ENCODE results near the gene TAP2.
A peak's percentile ranks its signal among the peaks of the same experiment; 100 is the strongest.

The TAP2 gene

DNA sequence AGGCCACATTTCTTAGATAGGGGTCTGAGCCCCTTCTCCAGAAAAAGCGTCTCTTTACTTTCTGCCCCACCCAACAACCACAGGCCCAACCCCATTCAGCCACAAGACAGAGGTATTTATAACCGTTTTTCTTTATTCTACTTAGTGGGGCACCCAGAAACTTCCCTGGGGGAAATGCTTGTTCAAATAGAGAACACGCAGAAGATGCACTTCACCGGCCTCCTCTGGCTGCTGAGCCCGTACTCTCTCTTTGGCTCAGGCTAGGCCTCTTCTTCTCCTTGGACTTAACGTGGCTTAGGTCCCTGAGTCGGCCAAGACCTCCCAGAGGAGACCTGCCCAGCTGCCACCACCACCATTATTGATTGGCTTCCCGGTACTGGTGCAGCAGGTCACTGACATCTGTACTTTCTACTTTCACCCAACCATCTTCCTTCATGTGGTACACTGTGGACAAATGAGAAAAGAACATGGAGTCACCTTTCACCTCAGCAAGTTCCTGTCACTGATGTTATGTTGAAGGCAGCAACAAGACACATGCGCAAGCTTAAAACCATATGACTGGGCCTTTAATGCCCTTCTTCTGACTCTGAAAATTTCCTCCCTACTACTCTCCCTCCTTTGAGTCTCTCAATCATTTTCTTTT, 2.2 kb upstream of the TAP2 start:
- H3K9me3 ChIP-seq, result no peaks in the 10 kb centered on the region
- H3K4me3 ChIP-seq (ENCODE audit: low read depth, low read length), result no peak overlapping the region
- TF ChIP-seq, protein P1, sequence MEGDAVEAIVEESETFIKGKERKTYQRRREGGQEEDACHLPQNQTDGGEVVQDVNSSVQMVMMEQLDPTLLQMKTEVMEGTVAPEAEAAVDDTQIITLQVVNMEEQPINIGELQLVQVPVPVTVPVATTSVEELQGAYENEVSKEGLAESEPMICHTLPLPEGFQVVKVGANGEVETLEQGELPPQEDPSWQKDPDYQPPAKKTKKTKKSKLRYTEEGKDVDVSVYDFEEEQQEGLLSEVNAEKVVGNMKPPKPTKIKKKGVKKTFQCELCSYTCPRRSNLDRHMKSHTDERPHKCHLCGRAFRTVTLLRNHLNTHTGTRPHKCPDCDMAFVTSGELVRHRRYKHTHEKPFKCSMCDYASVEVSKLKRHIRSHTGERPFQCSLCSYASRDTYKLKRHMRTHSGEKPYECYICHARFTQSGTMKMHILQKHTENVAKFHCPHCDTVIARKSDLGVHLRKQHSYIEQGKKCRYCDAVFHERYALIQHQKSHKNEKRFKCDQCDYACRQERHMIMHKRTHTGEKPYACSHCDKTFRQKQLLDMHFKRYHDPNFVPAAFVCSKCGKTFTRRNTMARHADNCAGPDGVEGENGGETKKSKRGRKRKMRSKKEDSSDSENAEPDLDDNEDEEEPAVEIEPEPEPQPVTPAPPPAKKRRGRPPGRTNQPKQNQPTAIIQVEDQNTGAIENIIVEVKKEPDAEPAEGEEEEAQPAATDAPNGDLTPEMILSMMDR (IDR thresholded peaks at IDR 0.05; ENCODE audit: low read depth, low read length), result no peak
- no peaks in the 10 kb centered on the region for H3K36me3 ChIP-seq
- H3K27me3 ChIP-seq, result peaks cover 28% of the 10 kb centered on the region
- DNase-seq, result no peak
- peaks cover 3% of the 10 kb centered on the region; the same call in 1 of the 2 replicates for H3K4me1 ChIP-seq

DNA sequence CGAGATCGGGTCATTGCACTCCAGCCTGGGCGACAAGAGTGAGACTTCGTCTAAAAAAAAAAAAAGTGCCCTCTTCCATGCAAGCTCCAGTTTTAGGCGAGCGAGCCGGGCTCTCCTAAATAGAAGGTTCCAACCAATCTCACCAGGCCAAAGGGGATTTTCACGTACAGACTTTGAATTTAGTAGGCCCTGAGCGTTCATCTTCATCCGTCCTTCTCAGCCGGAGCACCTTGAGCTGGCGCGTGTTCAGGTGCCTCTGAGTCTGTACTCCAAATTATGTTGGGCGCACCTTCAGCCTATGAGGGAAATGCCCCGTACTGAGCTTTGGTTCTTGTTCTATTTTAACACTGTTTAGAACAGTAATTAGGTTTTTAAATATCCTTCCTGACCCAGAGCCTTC, 817 bp upstream of the TAP2 start:
- H3K4me1 ChIP-seq, result peaks cover 3% of the 10 kb centered on the region; the same call in 1 of the 2 replicates
- DNase-seq, result no peak
- TF ChIP-seq, protein P1 (IDR thresholded peaks at IDR 0.05; ENCODE audit: low read depth, low read length), result no peak
- H3K36me3 ChIP-seq, result no peaks in the 10 kb centered on the region
- H3K27me3 ChIP-seq, result peaks cover 17% of the 10 kb centered on the region
- no peak overlapping the region for H3K4me3 ChIP-seq (ENCODE audit: low read depth, low read length)
- H3K9me3 ChIP-seq, result no peaks in the 10 kb centered on the region

DNA sequence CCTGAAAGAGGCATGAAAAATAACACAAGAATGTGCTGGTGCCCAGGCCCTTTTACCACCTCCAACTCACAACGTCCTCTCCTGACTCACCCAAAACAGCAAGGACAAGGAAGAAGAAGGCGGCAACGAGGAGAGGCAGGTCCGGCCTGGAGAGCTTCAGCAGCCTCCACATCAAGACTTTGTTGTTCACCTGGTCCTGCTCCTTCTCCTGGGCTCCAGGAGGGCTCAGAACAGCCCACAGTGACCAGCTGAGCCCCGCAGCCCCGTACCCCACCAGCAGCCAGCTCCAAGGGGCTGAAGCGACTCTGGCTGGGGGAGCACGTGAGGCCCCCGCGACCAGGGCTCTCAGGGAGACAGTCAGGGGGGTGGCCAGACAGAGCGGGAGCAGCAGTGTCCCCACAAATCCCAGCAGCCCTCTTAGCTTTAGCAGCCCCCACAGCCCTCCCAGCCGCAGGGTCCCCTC, 857 bp downstream of the TAP2 start:
- H3K36me3 ChIP-seq, result no peaks in the 10 kb centered on the region
- peaks cover 9% of the 10 kb centered on the region; the same call in 1 of the 2 replicates for H3K4me1 ChIP-seq
- TF ChIP-seq, protein P1 (IDR thresholded peaks at IDR 0.05; ENCODE audit: low read depth, low read length), result no peak
- H3K4me3 ChIP-seq (ENCODE audit: low read depth, low read length), result peak overlapping the region; percentile 78
- H3K27me3 ChIP-seq, result peaks cover under 1% of the 10 kb centered on the region; the same call in 1 of the 2 replicates
- H3K9me3 ChIP-seq, result no peaks in the 10 kb centered on the region
- no peak for DNase-seq

DNA sequence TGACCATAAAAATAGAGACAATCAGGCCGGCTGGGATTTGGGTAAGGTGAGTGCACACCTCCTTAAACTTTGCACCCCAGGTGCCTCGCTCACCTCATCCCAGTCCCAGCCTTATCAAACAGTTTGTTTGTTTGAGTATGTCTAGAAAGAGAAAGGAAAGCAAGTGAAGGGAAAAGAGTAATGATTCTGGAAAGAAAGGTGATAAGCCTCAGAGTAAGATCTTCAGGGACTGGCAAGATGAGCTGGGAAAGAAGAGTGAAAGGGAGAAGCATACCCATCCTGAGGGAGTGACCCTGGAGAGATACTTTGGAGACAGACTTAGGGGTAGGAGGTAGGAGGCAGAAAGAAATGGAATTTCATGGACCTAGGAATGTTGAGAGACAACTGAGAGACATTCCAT, 1.7 kb downstream of the TAP2 start:
- no peaks in the 10 kb centered on the region for H3K9me3 ChIP-seq
- H3K27me3 ChIP-seq, result no peaks in the 10 kb centered on the region
- TF ChIP-seq, protein P1 (IDR thresholded peaks at IDR 0.05; ENCODE audit: low read depth, low read length), result no peak
- DNase-seq, result no peak
- H3K36me3 ChIP-seq, result no peaks in the 10 kb centered on the region
- peaks cover 9% of the 10 kb centered on the region; the same call in 1 of the 2 replicates for H3K4me1 ChIP-seq
- no peak overlapping the region for H3K4me3 ChIP-seq (ENCODE audit: low read depth, low read length)

DNA sequence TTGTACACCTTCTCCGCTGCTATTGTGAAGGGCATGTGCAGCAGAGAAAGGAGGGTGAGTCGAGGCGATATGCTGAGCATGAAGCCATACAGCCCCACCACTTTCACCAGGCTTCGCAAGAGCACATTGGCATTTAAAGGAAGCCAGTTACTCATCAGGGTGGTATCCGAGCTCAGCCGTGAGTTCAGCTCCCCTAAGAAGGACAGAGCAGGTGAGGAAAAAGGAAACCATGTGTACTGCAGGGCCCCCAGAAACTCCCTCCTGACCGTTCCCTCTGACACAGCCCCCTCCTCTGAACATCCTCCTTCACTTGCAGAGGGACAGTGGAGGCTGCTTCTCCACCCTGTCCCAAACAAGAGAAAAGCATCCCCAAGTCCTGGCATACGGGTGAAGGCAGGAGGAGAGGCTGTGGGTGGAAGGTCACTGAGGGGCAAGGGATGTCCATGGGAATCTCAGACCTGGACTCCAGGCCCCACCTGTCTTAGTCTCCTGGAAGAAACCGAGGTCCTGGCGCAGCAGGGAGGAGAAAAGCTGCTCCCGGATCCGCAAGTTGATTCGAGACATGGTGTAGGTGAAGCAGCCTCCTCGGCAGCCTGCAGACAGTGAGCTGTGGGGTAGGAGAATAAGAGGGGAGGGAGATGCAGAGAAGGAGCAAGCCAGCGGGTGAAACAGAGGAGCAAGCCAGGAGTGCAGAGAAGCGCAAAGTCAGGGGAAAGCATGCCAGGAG, 3.2 kb downstream of the TAP2 start:
- Histone ChIP-seq H3K4me3 (ENCODE audit: low read depth, low read length) (no peak overlapping the region), H3K27me3 (no peaks in the 10 kb centered on the region), H3K4me1 (peaks cover 9% of the 10 kb centered on the region; the same call in 1 of the 2 replicates), H3K9me3 (no peaks in the 10 kb centered on the region), H3K36me3 (no peaks in the 10 kb centered on the region)
- TF ChIP-seq, protein P1 (IDR thresholded peaks at IDR 0.05; ENCODE audit: low read depth, low read length), result no peak
- DNase-seq, result no peak

DNA sequence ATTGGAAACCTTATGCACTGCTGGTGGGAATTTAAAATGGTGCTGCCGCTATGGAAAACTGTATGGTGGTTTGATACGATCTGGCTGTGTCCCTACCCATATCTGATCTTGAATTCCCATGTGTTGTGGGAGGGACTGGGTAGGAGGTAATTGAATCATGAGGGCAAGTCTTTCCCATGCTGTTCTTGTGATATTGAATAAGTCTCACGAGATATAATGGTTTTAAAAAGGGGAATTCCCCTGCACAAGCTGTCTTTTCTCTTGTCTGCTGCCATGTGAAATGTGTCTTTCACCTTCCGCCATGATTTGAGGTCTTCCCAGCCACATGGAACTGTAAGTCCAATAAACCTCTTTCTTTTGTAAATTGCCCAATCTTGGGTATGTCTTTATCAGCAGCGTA, 4.9 kb downstream of the TAP2 start:
- H3K36me3 ChIP-seq, result no peaks in the 10 kb centered on the region
- no peaks in the 10 kb centered on the region for H3K27me3 ChIP-seq
- TF ChIP-seq, protein P1 (IDR thresholded peaks at IDR 0.05; ENCODE audit: low read depth, low read length), result no peak

More for the DNA sequence above, 4.9 kb downstream of the TAP2 start:
- H3K4me3 ChIP-seq (ENCODE audit: low read depth, low read length), result no peak overlapping the region
- no peaks in the 10 kb centered on the region for H3K9me3 ChIP-seq
- peaks cover 9% of the 10 kb centered on the region; the same call in 1 of the 2 replicates for H3K4me1 ChIP-seq
- no peak for DNase-seq
